ENCODE measurements around the gene DMD.

- no peak for TF ChIP-seq CTCF (conservative IDR thresholded peaks at IDR 0.05 in 1 of 2, IDR thresholded peaks at IDR 0.05 in 1 of 2; ENCODE audit: low read depth in 1 of 2, low read length in 2 of 2)
- TF ChIP-seq EZH2 (IDR thresholded peaks at IDR 0.05; ENCODE audit: low read length, missing control alignments) = no peak
Measured at GRCh38 chrX:31333165-31333831, 1878.1 kb downstream of the DMD start.
